WTC11 (cell line): ENCODE data around the gene MOV10L1. TPM values are rescaled to one million over a fixed set of nuclear protein-coding genes. Genes with fewer than 3 reads are reported as not detected.

Source experiments
- ATAC-seq: fragments of 200-7000 bp; cut with Tn5 transposase; 2 replicates; pipeline ENCODE4 v1.10.0; 2021; ENCODE audit warnings: mild to moderate bottlenecking, moderate library complexity
- CTCF ChIA-PET: fragments of 300-600 bp; sonication (Branson Sonifier 250); formaldehyde crosslinking; loops from one replicate; lab custom pipeline; 2021; ENCODE audit warnings: antibody characterized with exemption; lab: Charles Lee
- POLR2A ChIA-PET: fragments of 350-600 bp; sonication (Branson Sonifier 250); formaldehyde crosslinking; loops from one replicate; lab custom pipeline; 2021; ENCODE audit warnings: antibody characterized with exemption; lab: Charles Lee
- DNase-seq: peaks from one replicate; pipeline ENCODE4 v3.0.0; 2021; ENCODE audit warnings: low spot score
- H3K27ac Mint-ChIP-seq: 2 replicates; pipeline ENCODE4 v1.8.0; 2021; ENCODE audit warnings: mixed read lengths
- H3K27me3 Mint-ChIP-seq: 2 replicates; pipeline ENCODE4 v1.8.0; 2021; ENCODE audit warnings: low read depth, mild to moderate bottlenecking, moderate library complexity, mixed read lengths
- H3K36me3 Mint-ChIP-seq: 2 replicates; pipeline ENCODE4 v1.8.0; 2021; ENCODE audit warnings: mixed read lengths
- H3K4me1 Mint-ChIP-seq: 2 replicates; pipeline ENCODE4 v1.8.0; 2022; ENCODE audit warnings: mixed read lengths
- H3K4me3 Mint-ChIP-seq: 2 replicates; pipeline ENCODE4 v1.8.0; 2021; ENCODE audit warnings: mild to moderate bottlenecking, moderate library complexity, mixed read lengths
- H3K9me3 Mint-ChIP-seq: 2 replicates; pipeline ENCODE4 v1.8.0; 2021; ENCODE audit warnings: mixed read lengths
- ATF1 ChIP-seq: sonication (generic); formaldehyde crosslinking; IDR thresholded peaks from 2 replicates; pipeline ENCODE4 v1.8.1; 2023; ENCODE audit warnings: mild to moderate bottlenecking, moderate library complexity, missing genetic modification reagents
- FOXJ3 ChIP-seq: sonication (generic); formaldehyde crosslinking; IDR thresholded peaks from 2 replicates; pipeline ENCODE4 v1.9.0; 2021; ENCODE audit warnings: missing genetic modification reagents, mild to moderate bottlenecking, borderline replicate concordance
- FOXK1 ChIP-seq: sonication (generic); formaldehyde crosslinking; IDR thresholded peaks from 2 replicates; pipeline ENCODE4 v1.8.0; 2022; ENCODE audit warnings: mild to moderate bottlenecking, moderate library complexity, missing genetic modification reagents
- GABPB1 ChIP-seq: sonication (generic); formaldehyde crosslinking; IDR thresholded peaks from 2 replicates; pipeline ENCODE4 v1.8.1; 2023; ENCODE audit warnings: mild to moderate bottlenecking, missing genetic modification reagents
- GTF2I ChIP-seq: fragments of 250-450 bp; sonication (Bioruptor Pico); conservative IDR thresholded peaks from 2 replicates; pipeline ENCODE4 v1.4.0; 2021; ENCODE audit warnings: mild to moderate bottlenecking
- HMGA2 ChIP-seq: fragments of 250-450 bp; sonication (Bioruptor Pico); IDR thresholded peaks from 2 replicates; pipeline ENCODE4 v1.4.0; 2021; ENCODE audit warnings: mild to moderate bottlenecking, moderate library complexity
- KAT7 ChIP-seq: sonication (generic); formaldehyde crosslinking; IDR thresholded peaks from 2 replicates; pipeline ENCODE4 v1.8.1; 2023; ENCODE audit warnings: missing genetic modification reagents, mild to moderate bottlenecking, borderline replicate concordance
- NR3C1 ChIP-seq: sonication (generic); formaldehyde crosslinking; conservative IDR thresholded peaks from 2 replicates; pipeline ENCODE4 v1.8.1; 2023; ENCODE audit warnings: low read depth, mild to moderate bottlenecking, missing genetic modification reagents
- SMAD3 ChIP-seq: sonication (generic); formaldehyde crosslinking; IDR thresholded peaks from 2 replicates; pipeline ENCODE4 v1.8.0; 2022; ENCODE audit warnings: missing genetic modification reagents, mild to moderate bottlenecking, borderline replicate concordance
- SMAD4 ChIP-seq: sonication (generic); formaldehyde crosslinking; IDR thresholded peaks from 2 replicates; pipeline ENCODE4 v1.8.0; 2022; ENCODE audit warnings: mild to moderate bottlenecking, missing genetic modification reagents
- TCF7 ChIP-seq: sonication (generic); formaldehyde crosslinking; IDR thresholded peaks from 2 replicates; pipeline ENCODE4 v1.8.0; 2022; ENCODE audit warnings: mild to moderate bottlenecking, low read depth, missing genetic modification reagents, moderate library complexity
- TP53 ChIP-seq: sonication (generic); formaldehyde crosslinking; IDR thresholded peaks from 2 replicates; pipeline ENCODE4 v1.8.1; 2023; ENCODE audit warnings: mild to moderate bottlenecking, missing genetic modification reagents
- ZBTB21 ChIP-seq: sonication (generic); formaldehyde crosslinking; IDR thresholded peaks from 2 replicates; pipeline ENCODE4 v1.8.1; 2023; ENCODE audit warnings: mild to moderate bottlenecking, missing genetic modification reagents, borderline replicate concordance
- ZNF263 ChIP-seq: sonication (generic); formaldehyde crosslinking; IDR thresholded peaks from 2 replicates; pipeline ENCODE4 v1.8.1; 2022; ENCODE audit warnings: low read depth, mild to moderate bottlenecking, moderate library complexity, missing genetic modification reagents
- total RNA-seq: library from RNA; stranded (reverse); gene quantifications from 3 replicates; pipeline ENCODE4 v1.2.3, GENCODE V29; 2021
- TF ChIP-seq, protein P1 (sequence below): fragments of 250-450 bp; sonication (Bioruptor Pico); IDR thresholded peaks from 2 replicates; pipeline ENCODE4 v1.9.0; 2021; ENCODE audit warnings: mild to moderate bottlenecking, borderline replicate concordance
- TF ChIP-seq, protein P2 (sequence below): sonication (generic); formaldehyde crosslinking; IDR thresholded peaks from 2 replicates; pipeline ENCODE4 v1.8.1; 2023; ENCODE audit warnings: mild to moderate bottlenecking, missing genetic modification reagents, borderline replicate concordance
- TF ChIP-seq, protein P3 (sequence below): sonication (generic); formaldehyde crosslinking; IDR thresholded peaks from 2 replicates; pipeline ENCODE4 v1.8.0; 2022; ENCODE audit warnings: missing genetic modification reagents
- TF ChIP-seq, protein P4 (sequence below): sonication (generic); formaldehyde crosslinking; conservative IDR thresholded peaks from 2 replicates; pipeline ENCODE4 v1.8.1; 2023; ENCODE audit warnings: mild to moderate bottlenecking, low read depth, missing genetic modification reagents, moderate library complexity
- TF ChIP-seq, protein P5 (sequence below): fragments of 250-450 bp; sonication (Bioruptor Pico); IDR thresholded peaks from 2 replicates; pipeline ENCODE4 v1.9.0; 2021; ENCODE audit warnings: moderate library complexity, mild to moderate bottlenecking, inconsistent platforms, borderline replicate concordance

The MOV10L1 gene
- total RNA-seq, 1 experiment from 2014 or later, result not detected

DNA sequence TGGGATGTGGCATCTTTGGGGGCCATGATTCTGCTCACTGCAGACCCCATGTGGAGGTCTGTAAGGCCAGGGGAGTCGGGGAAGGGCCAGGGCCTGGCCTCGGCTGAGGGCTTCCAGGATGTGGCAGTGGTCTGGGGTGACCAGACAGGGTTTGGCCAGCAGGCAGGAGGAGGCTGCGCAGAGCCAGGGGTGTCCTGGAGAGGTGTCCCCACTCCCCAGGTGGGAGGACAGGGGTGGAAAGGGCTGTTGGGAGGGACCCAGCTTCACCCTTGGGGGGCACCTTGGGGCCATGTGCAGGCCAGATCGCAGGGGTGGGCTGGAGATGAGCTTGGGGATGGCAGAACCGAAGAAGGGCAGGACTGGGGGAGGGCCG lies 84.2 kb downstream of the MOV10L1 start:
- no peak for TF ChIP-seq HMGA2 (CRISPR knock-in tag)
- TF ChIP-seq ZBTB21, result no peak
- no peak for TF ChIP-seq GTF2I (CRISPR knock-in tag)
- TF ChIP-seq, protein P1, sequence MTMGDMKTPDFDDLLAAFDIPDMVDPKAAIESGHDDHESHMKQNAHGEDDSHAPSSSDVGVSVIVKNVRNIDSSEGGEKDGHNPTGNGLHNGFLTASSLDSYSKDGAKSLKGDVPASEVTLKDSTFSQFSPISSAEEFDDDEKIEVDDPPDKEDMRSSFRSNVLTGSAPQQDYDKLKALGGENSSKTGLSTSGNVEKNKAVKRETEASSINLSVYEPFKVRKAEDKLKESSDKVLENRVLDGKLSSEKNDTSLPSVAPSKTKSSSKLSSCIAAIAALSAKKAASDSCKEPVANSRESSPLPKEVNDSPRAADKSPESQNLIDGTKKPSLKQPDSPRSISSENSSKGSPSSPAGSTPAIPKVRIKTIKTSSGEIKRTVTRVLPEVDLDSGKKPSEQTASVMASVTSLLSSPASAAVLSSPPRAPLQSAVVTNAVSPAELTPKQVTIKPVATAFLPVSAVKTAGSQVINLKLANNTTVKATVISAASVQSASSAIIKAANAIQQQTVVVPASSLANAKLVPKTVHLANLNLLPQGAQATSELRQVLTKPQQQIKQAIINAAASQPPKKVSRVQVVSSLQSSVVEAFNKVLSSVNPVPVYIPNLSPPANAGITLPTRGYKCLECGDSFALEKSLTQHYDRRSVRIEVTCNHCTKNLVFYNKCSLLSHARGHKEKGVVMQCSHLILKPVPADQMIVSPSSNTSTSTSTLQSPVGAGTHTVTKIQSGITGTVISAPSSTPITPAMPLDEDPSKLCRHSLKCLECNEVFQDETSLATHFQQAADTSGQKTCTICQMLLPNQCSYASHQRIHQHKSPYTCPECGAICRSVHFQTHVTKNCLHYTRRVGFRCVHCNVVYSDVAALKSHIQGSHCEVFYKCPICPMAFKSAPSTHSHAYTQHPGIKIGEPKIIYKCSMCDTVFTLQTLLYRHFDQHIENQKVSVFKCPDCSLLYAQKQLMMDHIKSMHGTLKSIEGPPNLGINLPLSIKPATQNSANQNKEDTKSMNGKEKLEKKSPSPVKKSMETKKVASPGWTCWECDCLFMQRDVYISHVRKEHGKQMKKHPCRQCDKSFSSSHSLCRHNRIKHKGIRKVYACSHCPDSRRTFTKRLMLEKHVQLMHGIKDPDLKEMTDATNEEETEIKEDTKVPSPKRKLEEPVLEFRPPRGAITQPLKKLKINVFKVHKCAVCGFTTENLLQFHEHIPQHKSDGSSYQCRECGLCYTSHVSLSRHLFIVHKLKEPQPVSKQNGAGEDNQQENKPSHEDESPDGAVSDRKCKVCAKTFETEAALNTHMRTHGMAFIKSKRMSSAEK (CRISPR knock-in tag), result no peak
- no peak for TF ChIP-seq GABPB1
- no peak for TF ChIP-seq FOXK1 (CRISPR knock-in tag)
- Mint-ChIP-seq H3K36me3 (no peaks in the 10 kb centered on the region), H3K4me3 (no peak overlapping the region), H3K4me1 (peaks cover 3% of the 10 kb centered on the region; the same call in 1 of the 2 replicates), H3K27ac (no peak overlapping the region), H3K27me3 (peaks cover 9% of the 10 kb centered on the region), H3K9me3 (no peaks in the 10 kb centered on the region)
- no peak for ATAC-seq
- DNase-seq, result no peak
- ChIA-PET CTCF (interaction anchor here (1.1 kb wide), 1 partner anchor 11 kb away, joined by 4 read pairs; no protein-coding TSS in a partner anchor), POLR2A (no interaction called here)

DNA sequence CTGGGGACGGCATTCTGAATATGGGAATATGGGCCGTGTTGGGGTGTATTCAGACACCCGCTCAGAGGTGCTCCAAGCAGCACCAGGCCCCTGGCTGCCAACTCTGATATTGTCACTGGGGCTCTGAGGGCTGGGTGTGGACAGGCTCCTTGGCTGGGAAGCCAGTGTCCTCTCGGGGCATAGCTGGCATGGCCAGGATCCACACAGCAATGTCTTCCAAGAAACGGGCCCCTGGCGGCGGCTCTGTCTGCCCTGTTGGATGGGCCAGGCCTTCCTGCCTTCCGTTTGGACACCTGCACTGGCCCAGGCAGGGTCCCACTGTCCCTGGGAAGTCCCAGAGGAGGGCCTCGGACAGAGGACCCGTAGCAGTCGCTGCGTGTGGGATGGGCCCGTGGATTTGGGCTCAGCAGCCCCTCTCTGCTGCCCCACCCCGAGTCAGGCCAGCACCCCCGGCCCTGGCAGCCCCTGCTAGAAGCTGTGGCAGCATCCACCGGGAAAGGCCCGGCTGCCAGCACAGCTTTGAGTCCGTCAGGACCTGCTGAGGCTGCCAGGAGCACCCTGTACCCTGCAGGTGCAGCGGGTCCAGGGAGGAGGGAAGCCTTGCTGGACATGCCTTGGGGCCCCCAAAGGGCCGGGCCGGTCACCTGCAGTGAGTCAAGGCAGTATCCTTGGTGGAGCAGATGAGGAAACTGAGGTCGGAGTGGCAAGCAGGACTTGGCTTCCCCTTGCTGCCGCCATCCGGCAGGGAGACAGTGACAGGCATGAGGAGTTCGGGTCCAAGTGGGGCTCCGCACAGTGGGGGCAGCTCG lies 84.8 kb downstream of the MOV10L1 start:
- ChIA-PET POLR2A (no interaction called here), CTCF (interaction anchor here (1.1 kb wide), 2 partner anchors 10 to 26 kb away, joined by 4 to 5 read pairs; no protein-coding TSS in a partner anchor)
- Mint-ChIP-seq H3K4me1 (peaks cover 3% of the 10 kb centered on the region; the same call in 1 of the 2 replicates), H3K27me3 (peaks cover 5% of the 10 kb centered on the region), H3K9me3 (no peaks in the 10 kb centered on the region), H3K27ac (no peak overlapping the region), H3K36me3 (no peaks in the 10 kb centered on the region), H3K4me3 (no peak overlapping the region)
- DNase-seq, result no peak
- ATAC-seq, result no peak
- TF ChIP-seq FOXJ3 (no peak), KAT7 (CRISPR knock-in tag) (no peak), TP53 (CRISPR knock-in tag) (no peak), TCF7 (CRISPR knock-in tag) (no peak), ZNF263 (CRISPR knock-in tag) (no peak), SMAD3 (CRISPR knock-in tag) (no peak), SMAD4 (CRISPR knock-in tag) (no peak), ATF1 (no peak), NR3C1 (no peak)
- TF ChIP-seq, protein P2, sequence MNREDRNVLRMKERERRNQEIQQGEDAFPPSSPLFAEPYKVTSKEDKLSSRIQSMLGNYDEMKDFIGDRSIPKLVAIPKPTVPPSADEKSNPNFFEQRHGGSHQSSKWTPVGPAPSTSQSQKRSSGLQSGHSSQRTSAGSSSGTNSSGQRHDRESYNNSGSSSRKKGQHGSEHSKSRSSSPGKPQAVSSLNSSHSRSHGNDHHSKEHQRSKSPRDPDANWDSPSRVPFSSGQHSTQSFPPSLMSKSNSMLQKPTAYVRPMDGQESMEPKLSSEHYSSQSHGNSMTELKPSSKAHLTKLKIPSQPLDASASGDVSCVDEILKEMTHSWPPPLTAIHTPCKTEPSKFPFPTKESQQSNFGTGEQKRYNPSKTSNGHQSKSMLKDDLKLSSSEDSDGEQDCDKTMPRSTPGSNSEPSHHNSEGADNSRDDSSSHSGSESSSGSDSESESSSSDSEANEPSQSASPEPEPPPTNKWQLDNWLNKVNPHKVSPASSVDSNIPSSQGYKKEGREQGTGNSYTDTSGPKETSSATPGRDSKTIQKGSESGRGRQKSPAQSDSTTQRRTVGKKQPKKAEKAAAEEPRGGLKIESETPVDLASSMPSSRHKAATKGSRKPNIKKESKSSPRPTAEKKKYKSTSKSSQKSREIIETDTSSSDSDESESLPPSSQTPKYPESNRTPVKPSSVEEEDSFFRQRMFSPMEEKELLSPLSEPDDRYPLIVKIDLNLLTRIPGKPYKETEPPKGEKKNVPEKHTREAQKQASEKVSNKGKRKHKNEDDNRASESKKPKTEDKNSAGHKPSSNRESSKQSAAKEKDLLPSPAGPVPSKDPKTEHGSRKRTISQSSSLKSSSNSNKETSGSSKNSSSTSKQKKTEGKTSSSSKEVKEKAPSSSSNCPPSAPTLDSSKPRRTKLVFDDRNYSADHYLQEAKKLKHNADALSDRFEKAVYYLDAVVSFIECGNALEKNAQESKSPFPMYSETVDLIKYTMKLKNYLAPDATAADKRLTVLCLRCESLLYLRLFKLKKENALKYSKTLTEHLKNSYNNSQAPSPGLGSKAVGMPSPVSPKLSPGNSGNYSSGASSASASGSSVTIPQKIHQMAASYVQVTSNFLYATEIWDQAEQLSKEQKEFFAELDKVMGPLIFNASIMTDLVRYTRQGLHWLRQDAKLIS (CRISPR knock-in tag), result no peak
- TF ChIP-seq, protein P3, sequence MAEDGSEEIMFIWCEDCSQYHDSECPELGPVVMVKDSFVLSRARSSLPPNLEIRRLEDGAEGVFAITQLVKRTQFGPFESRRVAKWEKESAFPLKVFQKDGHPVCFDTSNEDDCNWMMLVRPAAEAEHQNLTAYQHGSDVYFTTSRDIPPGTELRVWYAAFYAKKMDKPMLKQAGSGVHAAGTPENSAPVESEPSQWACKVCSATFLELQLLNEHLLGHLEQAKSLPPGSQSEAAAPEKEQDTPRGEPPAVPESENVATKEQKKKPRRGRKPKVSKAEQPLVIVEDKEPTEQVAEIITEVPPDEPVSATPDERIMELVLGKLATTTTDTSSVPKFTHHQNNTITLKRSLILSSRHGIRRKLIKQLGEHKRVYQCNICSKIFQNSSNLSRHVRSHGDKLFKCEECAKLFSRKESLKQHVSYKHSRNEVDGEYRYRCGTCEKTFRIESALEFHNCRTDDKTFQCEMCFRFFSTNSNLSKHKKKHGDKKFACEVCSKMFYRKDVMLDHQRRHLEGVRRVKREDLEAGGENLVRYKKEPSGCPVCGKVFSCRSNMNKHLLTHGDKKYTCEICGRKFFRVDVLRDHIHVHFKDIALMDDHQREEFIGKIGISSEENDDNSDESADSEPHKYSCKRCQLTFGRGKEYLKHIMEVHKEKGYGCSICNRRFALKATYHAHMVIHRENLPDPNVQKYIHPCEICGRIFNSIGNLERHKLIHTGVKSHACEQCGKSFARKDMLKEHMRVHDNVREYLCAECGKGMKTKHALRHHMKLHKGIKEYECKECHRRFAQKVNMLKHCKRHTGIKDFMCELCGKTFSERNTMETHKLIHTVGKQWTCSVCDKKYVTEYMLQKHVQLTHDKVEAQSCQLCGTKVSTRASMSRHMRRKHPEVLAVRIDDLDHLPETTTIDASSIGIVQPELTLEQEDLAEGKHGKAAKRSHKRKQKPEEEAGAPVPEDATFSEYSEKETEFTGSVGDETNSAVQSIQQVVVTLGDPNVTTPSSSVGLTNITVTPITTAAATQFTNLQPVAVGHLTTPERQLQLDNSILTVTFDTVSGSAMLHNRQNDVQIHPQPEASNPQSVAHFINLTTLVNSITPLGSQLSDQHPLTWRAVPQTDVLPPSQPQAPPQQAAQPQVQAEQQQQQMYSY (CRISPR knock-in tag), result no peak
- TF ChIP-seq, protein P4, sequence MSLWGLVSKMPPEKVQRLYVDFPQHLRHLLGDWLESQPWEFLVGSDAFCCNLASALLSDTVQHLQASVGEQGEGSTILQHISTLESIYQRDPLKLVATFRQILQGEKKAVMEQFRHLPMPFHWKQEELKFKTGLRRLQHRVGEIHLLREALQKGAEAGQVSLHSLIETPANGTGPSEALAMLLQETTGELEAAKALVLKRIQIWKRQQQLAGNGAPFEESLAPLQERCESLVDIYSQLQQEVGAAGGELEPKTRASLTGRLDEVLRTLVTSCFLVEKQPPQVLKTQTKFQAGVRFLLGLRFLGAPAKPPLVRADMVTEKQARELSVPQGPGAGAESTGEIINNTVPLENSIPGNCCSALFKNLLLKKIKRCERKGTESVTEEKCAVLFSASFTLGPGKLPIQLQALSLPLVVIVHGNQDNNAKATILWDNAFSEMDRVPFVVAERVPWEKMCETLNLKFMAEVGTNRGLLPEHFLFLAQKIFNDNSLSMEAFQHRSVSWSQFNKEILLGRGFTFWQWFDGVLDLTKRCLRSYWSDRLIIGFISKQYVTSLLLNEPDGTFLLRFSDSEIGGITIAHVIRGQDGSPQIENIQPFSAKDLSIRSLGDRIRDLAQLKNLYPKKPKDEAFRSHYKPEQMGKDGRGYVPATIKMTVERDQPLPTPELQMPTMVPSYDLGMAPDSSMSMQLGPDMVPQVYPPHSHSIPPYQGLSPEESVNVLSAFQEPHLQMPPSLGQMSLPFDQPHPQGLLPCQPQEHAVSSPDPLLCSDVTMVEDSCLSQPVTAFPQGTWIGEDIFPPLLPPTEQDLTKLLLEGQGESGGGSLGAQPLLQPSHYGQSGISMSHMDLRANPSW (CRISPR knock-in tag), result no peak
- TF ChIP-seq, protein P5, sequence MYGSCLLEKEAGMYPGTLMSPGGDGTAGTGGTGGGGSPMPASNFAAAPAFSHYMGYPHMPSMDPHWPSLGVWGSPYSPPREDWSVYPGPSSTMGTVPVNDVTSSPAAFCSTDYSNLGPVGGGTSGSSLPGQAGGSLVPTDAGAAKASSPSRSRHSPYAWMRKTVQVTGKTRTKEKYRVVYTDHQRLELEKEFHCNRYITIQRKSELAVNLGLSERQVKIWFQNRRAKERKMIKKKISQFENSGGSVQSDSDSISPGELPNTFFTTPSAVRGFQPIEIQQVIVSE (CRISPR knock-in tag), result no peak
